Forelimb muscle (tissue), 1 donor: ENCODE results near the gene DOCK1. TPM values are rescaled to one million over a fixed set of nuclear protein-coding genes. Genes with fewer than 3 reads are reported as not detected.

Source experiments
- DNase-seq: peaks from one replicate; pipeline ENCODE4 v3.0.0-alpha.2; 2013; ENCODE audit warnings: low read depth
- polyA plus RNA-seq: library from polyadenylated mRNA; unstranded; fragments of 120-200 nt; gene quantifications from one replicate; pipeline ENCODE4 v1.2.1, GENCODE V29; 2013; ENCODE audit not compliant: insufficient read length

DOCK1 gene
- polyA plus RNA-seq, 1 donor = 26.7 TPM

GRCh38 chr10:126953886-126954285, 48.7 kb downstream of the DOCK1 start:
- DNase-seq = no peak

GRCh38 chr10:126955396-126955795, 50.2 kb downstream of the DOCK1 start:
- DNase-seq = no peak

GRCh38 chr10:126955934-126956711, 50.9 kb downstream of the DOCK1 start:
- DNase-seq = no peak

DNA sequence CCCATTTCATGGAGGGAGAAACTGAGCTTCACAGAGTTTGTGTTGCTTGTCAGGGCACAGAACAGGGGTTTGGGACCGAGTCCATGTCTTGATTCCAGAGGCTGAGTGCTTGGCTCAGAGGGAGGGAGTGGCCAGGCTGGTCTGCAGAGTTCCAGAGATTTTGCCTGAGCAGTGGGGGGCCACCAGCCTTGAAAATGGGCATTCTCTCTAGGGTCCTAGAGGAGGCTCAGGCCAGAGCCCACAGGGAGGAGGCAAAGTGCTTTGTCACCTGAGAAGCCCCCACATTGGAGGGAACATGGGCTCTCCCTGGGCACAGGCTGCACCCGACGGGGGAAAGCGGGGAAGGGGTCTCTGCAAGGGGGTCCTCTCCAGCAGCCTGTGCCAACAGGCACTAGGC, 51.5 kb downstream of the DOCK1 start:
- no peak for DNase-seq

- no peak for DNase-seq
Observed at GRCh38 chr10:126957111-126957510, 51.9 kb downstream of the DOCK1 start.

DNA sequence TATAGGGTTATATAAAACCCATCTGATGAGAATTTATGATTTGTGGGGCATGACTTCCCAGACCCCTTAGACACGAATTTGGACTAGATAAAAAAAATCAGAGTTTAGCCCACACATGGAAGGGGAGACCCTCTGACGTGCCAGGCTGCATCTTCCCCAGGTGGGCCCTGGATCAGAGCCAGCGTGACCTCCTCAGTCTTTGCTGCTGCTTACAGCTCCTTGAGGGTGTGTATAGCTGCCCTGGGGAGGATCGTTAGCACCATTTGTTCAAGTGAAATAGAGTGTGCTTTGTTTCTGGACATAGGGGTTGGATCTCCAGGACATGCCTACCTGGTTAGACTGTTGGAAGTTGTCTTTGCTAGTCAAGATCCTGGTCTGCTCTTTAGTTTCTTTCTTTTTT, 54.2 kb downstream of the DOCK1 start:
- no peak for DNase-seq

- DNase-seq = no peak
Observed at GRCh38 chr10:126959906-126960685, 54.9 kb downstream of the DOCK1 start.

GRCh38 chr10:126963354-126963753, 58.1 kb downstream of the DOCK1 start:
- DNase-seq = no peak

DNA sequence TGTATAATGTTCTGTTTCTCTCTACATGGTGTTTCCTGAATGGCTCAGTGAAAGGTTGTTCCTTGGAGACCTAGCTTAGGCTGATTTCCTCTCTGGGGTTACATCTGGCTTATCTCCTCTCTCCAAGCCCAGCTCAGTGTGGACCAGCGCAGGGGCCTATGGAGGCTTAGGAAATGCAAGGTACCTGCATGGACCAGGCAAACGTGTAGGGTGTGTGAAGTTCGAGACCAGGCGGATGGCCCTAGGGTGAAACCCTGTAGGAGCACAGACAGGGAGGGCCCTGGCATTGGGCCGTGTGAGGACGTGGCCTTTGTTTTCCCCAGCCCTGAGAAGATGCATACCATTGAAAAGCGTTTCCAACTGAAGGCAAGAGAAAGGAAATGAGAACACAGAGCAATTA, 59.0 kb downstream of the DOCK1 start:
- DNase-seq = no peak

DNA sequence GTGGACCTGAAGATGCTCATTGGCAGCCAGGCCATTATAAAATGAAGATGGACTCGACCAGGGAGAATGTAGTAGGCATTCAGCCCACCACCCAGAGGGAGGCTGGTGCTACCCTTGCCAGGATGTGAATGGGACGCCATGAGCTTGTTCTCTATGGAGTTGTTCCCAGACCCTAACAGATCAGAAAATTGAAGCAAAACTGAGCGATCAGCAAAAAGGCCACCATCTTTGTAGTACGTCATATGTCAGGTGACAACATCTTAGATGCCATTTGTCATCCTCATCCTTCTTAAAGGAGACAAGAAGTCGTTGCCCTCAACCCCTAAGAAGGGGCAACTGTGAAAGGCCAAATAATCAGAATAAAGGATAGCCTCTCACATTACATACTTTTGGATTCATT, 61.7 kb downstream of the DOCK1 start:
- no peak for DNase-seq

DNA sequence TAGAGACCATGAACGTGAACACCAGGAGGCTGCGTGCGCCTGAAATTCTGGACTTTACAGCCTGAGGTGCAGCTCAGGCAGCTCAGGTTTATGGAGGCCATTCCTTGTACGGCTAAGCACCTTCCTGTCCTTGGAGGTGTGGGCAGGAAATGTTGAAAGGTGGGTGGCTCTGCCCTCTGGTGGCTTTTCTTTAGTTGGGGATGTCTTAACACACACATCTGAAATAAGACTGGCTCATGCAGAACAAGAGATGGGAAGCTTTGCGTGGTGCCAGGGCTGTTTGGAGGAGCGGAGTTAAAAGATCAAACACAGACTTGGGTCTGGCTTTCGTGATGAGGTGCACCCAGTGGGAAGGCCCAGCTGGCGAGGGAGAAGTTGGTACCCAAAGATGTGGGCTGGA, 64.1 kb downstream of the DOCK1 start:
- no peak for DNase-seq

GRCh38 chr10:126972635-126973414, 67.6 kb downstream of the DOCK1 start:
- DNase-seq = no peak

GRCh38 chr10:126975221-126975620, 70.0 kb downstream of the DOCK1 start:
- no peak for DNase-seq

GRCh38 chr10:126977216-126977615, 72.0 kb downstream of the DOCK1 start:
- no peak for DNase-seq

GRCh38 chr10:126979311-126979710, 74.1 kb downstream of the DOCK1 start:
- DNase-seq = no peak

DNA sequence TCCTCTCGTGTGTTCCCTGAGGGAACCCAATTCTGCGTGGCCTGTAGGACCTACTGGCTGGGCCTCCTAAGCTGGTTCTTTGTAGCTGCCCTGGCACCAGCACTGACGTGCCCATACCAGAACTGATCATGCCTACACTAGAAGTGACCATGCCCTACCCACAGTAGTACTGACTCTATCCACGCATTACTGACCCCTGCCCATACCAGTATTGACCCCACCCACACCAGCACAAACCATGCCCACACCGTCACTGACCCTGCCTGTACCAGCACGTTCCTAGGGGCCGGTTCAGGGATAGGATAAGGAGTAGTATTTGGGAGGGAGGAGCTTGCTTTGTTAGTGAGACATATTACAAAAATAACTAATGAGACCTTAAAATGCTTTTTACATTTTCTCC, 88.0 kb downstream of the DOCK1 start:
- no peak for DNase-seq

- DNase-seq = no peak
Observed at GRCh38 chr10:126997801-126998590, 92.8 kb downstream of the DOCK1 start.

GRCh38 chr10:127000598-127000997, 95.4 kb downstream of the DOCK1 start:
- no peak for DNase-seq

- DNase-seq = no peak
Observed at GRCh38 chr10:127003032-127003685, 97.9 kb downstream of the DOCK1 start.

DNA sequence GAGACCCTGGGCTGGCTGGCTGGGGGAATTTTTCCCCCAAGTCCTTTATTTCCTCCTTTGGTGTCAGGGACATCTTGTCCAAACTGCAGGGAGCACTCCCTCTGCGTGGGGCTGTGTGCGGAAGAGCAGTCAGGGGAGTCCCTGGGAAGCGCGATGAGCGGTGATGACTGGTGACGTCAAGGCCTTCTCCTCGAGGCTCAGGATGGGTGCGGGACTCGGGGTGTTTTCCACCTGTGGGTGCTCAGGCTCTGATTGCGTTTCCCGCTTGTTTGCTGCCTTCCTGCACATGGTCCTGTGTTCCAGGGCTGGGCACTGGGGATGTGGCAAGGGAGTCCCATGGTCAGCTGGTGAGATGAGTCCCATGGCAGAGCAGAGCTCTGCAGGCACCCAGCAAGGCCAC, 101.2 kb downstream of the DOCK1 start:
- no peak for DNase-seq

DNA sequence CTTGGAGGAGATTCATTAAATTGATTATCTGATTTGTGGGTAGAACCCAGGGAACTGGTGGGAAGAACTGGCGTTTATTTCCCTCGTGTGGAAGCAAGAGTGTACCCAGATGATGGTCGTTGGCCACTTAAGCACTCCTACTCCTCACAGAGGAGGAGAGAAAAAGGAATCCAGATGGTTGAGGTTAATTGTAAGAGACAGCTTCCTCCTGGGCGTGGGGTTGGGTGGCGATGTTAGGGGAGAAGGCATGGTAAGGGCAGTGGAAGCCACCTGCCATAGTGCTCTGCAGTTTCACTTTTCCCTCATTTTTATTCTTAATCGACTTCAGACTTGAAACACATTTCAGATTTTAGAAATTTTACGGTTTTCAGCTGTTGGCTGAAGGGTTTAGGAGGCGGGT, 104.1 kb downstream of the DOCK1 start:
- no peak for DNase-seq
